Muscle layer of duodenum (tissue), 2 donors: Measurements from ENCODE around the gene H1-8.
"Not testable (repeated sequence)": the region's sequence is repeated elsewhere in the genome, so short reads cannot be mapped to it uniquely, and the experiment has no call there.

ENCODE experiments used
- H3K27ac ChIP-seq: one replicate; pipeline ENCODE4 v1.7.0; 2013; ENCODE audit warnings: mild to moderate bottlenecking, low read length
- H3K27me3 ChIP-seq: one replicate; pipeline ENCODE4 v1.7.0; 2013; ENCODE audit warnings: low read depth, mild to moderate bottlenecking, control low read depth, low read length
- H3K36me3 ChIP-seq, 2 donors: one replicate each; pipeline ENCODE4 v1.7.0; 2013; ENCODE audit warnings: low read length in 2 of 2, control low read depth in 1 of 2, mild to moderate bottlenecking in 1 of 2; ENCODE audit not compliant: insufficient read depth in 2 of 2, control insufficient read depth in 1 of 2
- H3K4me1 ChIP-seq, 2 donors: one replicate each; pipeline ENCODE4 v1.7.0; 2013; ENCODE audit warnings: low read length in 2 of 2, mild to moderate bottlenecking in 2 of 2, control low read depth in 1 of 2, moderate library complexity in 1 of 2; ENCODE audit not compliant: insufficient read depth in 2 of 2, control insufficient read depth in 1 of 2
- H3K4me3 ChIP-seq, 2 donors: one replicate each; pipeline ENCODE4 v1.7.0; 2013; ENCODE audit warnings: low read length in 2 of 2, low read depth in 1 of 2, mild to moderate bottlenecking in 1 of 2
- H3K9me3 ChIP-seq, 2 donors: one replicate each; pipeline ENCODE4 v1.7.0; 2013; ENCODE audit warnings: low read length in 2 of 2, control low read depth in 1 of 2, mild to moderate bottlenecking in 1 of 2; ENCODE audit not compliant: control insufficient read depth in 1 of 2
- donor health status: healthy.

Gene H1-8

GRCh38 chr3:129543156-129543790 lies at the start of gene H1-8:
Gene H1-8 (plus strand): TSS chr3:129543175. CDS start chr3:129543219, 44 bp downstream.
- Histone ChIP-seq H3K9me3 (no peaks in the 10 kb centered on the region), H3K4me3 (no peak within 1 kb of the TSS), H3K27me3 (no peaks in the 10 kb centered on the region)

GRCh38 chr3:129493206-129493605 lies 49.8 kb upstream of the H1-8 start:
- no peaks in the 10 kb centered on the region for H3K27me3 ChIP-seq
- H3K9me3 ChIP-seq, result no peaks in the 10 kb centered on the region
- H3K4me3 ChIP-seq, result no peak overlapping the region
- peaks cover 4 to 7% of the 10 kb centered on the region in 2 donors for H3K4me1 ChIP-seq
- H3K36me3 ChIP-seq, result peaks cover 11 to 30% of the 10 kb centered on the region in 2 donors
- H3K27ac ChIP-seq, result no peak overlapping the region

More at GRCh38 chr3:129543156-129543790, at the start of gene H1-8:
- Histone ChIP-seq H3K4me1 (no peaks in the 10 kb centered on the region), H3K36me3 (no peaks in the 10 kb centered on the region), H3K27ac (no peak within 1 kb of the TSS)

DNA sequence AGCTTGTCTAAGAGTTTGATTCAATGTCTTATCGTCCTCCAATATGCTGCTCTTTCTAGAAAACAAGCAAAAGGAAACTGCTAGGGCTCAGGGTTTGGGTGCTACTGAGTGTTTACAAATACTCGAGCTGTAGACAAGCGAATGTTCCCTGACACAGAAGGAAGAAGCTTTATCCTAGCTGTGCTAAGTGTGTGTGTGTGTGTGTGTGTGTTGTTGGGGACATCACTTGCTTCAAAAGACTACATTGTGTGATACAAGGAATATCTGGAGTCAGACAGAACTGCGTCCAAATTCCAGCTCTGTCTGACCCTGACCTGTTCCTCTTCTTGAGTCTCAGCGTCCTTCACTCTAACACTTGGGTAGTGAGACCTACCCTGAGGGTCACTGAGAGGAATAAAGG lies 48.5 kb upstream of the H1-8 start:
- H3K27ac ChIP-seq, H3K4me3 ChIP-seq, H3K4me1 ChIP-seq, H3K27me3 ChIP-seq, H3K9me3 ChIP-seq: not testable (repeated sequence)
- peaks cover 11 to 28% of the 10 kb centered on the region in 2 donors for H3K36me3 ChIP-seq

DNA sequence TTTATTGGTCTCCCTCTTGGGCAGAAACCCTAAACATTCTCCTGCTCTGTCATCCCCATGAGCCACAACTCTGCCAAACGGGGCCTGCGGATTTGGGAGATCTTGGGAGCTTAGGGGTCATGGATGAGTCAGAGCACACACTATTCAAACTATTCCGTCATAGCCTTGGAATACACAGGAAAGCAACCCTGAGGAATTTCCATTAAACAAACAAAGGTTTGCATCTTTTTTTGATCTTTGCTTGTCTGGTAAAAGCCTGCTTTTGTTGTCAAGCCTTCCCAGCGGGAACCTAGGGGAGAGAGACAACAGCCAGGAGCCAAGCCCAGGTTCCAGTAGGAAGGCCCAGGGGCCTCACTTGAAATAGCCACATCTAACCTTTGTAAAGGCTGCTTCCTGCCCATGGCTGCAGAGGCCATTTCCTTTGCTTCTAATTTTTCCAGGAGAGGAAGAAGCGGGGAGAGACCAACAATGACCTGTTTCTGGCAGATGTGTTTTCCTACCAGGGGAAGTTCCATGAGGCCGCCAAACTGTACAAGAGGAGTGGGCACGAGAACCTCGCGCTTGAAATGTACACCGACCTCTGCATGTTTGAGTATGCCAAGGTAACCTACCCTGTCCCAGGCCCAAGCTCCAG lies 47.9 kb upstream of the H1-8 start:
- H3K4me1 ChIP-seq, H3K27ac ChIP-seq, H3K9me3 ChIP-seq, H3K27me3 ChIP-seq, H3K4me3 ChIP-seq: not testable (repeated sequence)
- peaks cover 11 to 29% of the 10 kb centered on the region in 2 donors for H3K36me3 ChIP-seq

- H3K36me3 ChIP-seq, result peaks cover 6 to 27% of the 10 kb centered on the region in 2 donors
- H3K4me3 ChIP-seq, H3K9me3 ChIP-seq, H3K27ac ChIP-seq, H3K27me3 ChIP-seq, H3K4me1 ChIP-seq: not testable (repeated sequence)
These were observed 45.1 kb upstream of the H1-8 start for GRCh38 chr3:129497876-129498275.

DNA sequence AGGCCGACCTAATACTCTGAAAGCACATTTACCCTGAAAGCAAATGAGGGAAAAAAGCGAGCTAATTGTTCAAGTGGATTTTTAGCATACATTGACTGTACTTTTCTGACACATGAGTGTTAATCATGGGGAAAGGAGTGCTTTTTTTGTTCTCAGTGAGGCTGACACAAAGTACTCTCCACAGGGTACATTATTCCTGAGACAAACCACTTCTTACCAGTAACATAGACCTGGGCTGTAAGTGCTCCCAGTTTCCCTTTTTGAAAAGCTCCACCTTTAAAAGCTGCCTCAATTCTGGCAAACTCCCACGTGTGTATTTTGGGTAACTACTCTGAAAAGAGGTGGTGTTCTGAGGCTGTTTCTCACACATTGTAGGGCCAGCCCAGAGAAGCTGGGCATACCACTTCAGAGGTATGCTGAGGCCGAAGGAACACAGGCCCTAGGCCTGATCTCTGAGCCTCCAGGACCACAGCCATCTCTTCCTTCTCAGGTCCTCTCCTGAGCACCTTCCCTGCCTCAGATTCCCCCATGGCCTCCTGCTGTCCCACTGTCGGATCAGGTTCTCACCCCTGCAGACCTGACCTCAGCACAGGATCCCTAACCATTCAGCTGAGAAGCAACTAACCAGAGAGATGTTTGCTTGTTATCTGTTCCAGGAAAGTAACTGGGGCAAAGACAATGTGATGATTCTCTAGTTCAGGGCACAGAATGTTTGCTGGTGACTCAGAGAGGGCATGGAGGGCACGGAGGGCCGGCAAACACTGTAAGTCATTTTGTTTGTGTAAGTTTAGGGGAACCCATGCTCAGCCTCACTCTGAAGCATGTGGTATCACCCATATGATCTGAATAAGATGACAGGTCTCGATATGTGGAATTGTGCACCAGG lies 44.1 kb upstream of the H1-8 start:
- peaks cover 3 to 24% of the 10 kb centered on the region in 2 donors for H3K36me3 ChIP-seq
- H3K27me3 ChIP-seq, H3K9me3 ChIP-seq, H3K27ac ChIP-seq, H3K4me3 ChIP-seq, H3K4me1 ChIP-seq: not testable (repeated sequence)

- not testable (repeated sequence) for H3K27ac ChIP-seq, H3K27me3 ChIP-seq, H3K9me3 ChIP-seq, H3K4me3 ChIP-seq, H3K4me1 ChIP-seq
- H3K36me3 ChIP-seq, result peaks cover 12 to 29% of the 10 kb centered on the region in 2 donors
These were observed 43.2 kb upstream of the H1-8 start for GRCh38 chr3:129499604-129500333.

GRCh38 chr3:129500334-129500658 lies 42.7 kb upstream of the H1-8 start:
- Histone ChIP-seq H3K4me3 (no peak overlapping the region), H3K27me3 (no peaks in the 10 kb centered on the region), H3K9me3 (no peaks in the 10 kb centered on the region), H3K36me3 (peaks cover 14 to 34% of the 10 kb centered on the region in 2 donors), H3K4me1 (no peaks in the 10 kb centered on the region), H3K27ac (no peak overlapping the region)

- Histone ChIP-seq H3K27me3 (no peaks in the 10 kb centered on the region), H3K4me1 (no peaks in the 10 kb centered on the region), H3K9me3 (no peaks in the 10 kb centered on the region), H3K4me3 (no peak overlapping the region), H3K36me3 (peaks cover 22 to 44% of the 10 kb centered on the region in 2 donors), H3K27ac (no peak overlapping the region)
These were observed 41.3 kb upstream of the H1-8 start for GRCh38 chr3:129501630-129502029.

DNA sequence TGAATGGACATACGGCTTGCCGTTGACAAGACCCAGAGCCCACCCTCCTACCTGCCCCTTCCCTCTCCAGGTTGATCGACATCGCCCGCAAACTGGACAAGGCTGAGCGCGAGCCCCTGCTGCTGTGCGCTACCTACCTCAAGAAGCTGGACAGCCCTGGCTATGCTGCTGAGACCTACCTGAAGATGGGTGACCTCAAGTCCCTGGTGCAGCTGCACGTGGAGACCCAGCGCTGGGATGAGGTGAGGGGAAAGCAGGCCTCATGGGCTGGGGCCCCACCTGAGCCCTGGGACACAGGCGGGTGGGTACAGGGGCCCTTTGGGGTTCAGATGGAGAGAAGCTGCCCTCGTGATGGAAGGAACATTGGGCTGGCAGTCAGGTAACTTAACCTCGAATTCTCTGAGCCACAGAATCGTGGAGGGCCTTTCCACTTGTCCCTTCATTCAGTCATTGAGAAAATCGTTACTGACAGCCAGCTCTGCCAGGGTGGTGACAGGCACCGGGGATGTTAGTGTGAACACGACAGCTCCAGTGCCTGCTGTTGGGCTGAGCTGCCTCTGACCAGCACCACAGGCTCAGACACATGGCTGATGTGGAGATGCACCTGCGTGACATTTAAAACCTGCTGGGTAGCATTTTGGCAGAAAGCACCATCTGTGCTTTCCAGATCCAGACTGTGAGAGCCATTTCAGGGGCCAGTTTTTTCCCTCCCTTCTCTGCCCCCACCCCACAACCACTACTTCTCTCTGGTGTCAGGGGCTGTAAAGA lies 40.1 kb upstream of the H1-8 start:
- Histone ChIP-seq H3K4me1 (no peaks in the 10 kb centered on the region), H3K4me3 (no peak overlapping the region), H3K27me3 (no peaks in the 10 kb centered on the region), H3K9me3 (no peaks in the 10 kb centered on the region), H3K27ac (no peak overlapping the region), H3K36me3 (peaks cover 25 to 55% of the 10 kb centered on the region in 2 donors)
